IPS-11a (cell line): ENCODE data around the gene HAPLN1.

Experiments
- H3K4me3 ChIP-seq: one replicate; pipeline ENCODE4 v1.5.1; 2013; ENCODE audit warnings: low read depth, low read length, control low read depth

The HAPLN1 gene

DNA sequence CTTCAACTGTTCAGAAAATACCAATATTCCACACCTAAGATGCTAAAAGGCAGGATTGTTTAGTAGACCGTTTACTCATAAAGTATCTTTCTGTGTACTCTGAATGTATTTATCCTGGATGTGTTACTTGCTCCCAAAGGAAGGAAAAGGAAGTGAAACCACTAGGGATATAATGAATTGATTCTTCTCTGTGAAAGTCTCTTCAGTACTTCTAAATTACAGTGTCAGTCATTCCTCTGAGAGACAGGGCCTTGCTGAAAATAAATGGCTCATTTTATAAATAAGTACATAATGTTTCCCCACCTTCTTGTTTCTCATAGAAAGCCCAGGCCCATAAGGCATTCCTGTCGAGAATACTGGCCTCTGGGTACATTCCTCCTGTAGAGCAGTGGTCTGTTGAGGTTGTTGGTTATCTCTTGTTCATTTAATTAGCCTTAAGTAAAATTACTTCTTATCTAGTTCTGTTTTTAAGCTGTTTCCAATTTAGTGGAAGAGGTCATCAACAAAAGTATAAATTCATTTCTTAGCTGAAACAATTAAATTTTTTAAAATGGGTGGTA is 1.6 kb downstream of the HAPLN1 start:
- no peak overlapping the region for H3K4me3 ChIP-seq

DNA sequence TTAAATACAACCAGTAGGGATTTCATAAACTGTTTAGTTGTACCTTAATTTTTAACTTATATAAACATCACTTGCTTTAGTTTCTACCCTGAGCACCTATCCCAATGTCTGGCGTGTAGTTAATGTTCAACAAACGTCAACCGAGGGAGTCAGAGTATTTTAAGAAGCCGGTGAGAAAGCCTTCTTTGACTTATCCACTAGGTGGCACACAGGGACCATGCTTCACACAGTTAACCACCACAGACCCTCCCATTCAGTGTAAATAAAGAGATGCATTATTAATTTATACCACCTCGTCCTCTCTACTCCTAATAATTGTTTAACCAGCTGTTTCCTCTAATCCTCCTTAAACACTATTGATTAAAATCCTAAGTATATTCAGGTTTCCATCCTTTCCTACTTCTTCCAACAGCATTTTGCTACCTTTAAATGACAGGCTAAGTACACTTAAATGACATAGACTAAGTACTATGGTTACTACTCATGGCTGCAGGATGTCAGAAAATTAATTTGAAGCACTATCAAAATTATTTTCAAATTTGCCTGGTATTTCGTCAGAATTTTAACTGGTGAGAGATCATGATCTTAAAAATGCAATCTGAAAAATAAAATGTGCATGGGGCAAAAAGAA is 2.3 kb downstream of the HAPLN1 start:
- H3K4me3 ChIP-seq = no peak overlapping the region

- H3K4me3 ChIP-seq = no peak overlapping the region
These were observed 5.2 kb downstream of the HAPLN1 start for GRCh38 chr5:83715236-83716065.

GRCh38 chr5:83714810-83715209 is 5.8 kb downstream of the HAPLN1 start:
- H3K4me3 ChIP-seq = no peak overlapping the region

DNA sequence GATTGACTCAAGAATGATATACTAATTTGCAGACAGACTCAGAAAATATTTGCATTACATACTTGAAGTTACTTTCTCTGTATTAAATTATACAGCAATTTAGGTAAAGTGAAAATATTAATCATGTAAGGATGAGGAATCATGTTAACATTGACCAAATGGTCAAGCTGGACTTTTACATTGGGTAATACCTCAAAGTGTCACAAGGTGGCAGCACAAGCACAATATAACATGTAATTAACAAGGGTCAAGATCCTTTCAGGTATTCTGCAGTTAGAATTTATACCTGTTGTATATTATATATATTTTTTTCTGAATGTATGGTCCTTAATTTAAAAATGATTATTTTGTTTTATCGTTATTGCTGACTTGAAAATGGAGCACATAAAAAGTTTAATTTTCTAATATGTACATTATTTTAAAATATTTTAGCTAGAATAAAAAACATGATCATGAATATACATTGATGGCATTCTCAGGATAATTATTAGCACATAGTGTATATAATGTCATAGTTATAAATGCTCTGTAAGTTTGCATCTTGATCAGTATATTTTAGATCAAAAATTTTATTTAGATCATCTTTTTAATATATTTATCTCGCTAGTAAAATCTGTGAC is 8.6 kb downstream of the HAPLN1 start:
- no peak overlapping the region for H3K4me3 ChIP-seq

DNA sequence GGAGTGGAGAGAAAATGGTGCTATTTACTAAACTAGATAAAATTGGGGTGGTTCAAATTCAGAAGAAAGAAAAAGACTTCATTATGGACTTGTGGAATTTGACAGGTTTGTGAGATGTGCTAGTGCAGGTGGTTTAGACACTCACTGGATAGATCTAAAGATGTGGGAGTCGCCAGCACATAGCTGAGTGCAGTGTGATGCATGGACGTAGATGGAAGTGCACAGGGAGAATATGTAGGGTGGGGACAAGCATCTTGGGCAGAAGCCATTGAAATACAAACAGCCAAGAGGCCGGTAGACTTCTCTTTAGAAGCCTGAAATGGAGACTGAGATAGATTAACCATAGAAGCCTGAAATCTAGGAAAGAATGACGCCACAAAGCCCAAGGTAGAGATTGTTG is 10.7 kb downstream of the HAPLN1 start:
- no peak overlapping the region for H3K4me3 ChIP-seq

GRCh38 chr5:83708170-83708569 is 12.5 kb downstream of the HAPLN1 start:
- H3K4me3 ChIP-seq = no peak overlapping the region

DNA sequence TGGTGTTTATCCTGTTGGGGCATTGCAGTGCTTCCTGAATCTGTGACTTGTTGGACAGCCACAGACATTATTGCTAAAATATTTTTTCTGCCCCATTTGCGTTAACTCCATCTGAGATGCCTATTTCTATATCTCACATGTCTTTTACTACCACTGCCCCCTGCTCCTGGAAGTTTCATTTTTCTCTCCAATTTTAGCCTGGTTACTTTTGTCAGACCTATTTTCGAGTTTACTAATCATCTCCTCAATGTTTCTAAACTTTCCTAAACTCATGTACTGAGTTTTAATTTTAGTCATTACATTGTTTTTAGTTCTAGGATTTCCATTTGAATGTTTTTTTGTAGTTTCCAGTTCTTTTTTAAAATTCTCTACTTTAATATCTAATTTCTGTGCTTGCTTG is 17.6 kb downstream of the HAPLN1 start:
- no peak overlapping the region for H3K4me3 ChIP-seq

DNA sequence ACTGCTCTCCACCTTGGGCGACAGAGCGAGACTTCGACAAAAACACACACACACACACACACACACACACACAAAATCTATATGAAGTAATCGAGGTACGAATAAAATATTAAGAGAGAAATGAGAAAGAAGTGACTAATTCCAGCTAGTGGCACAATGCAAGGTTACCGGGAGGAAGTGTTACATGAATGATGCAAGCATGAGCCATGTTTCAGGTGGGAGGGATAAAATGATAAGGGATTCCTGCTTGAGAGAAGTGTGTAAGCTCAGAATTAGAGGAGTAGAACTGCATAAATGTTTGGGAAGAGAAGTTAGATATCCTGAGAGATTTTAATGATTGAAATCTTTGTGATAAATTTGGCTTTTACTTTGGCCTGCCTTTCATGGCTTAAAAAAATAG is 18.8 kb downstream of the HAPLN1 start:
- no peak overlapping the region for H3K4me3 ChIP-seq

DNA sequence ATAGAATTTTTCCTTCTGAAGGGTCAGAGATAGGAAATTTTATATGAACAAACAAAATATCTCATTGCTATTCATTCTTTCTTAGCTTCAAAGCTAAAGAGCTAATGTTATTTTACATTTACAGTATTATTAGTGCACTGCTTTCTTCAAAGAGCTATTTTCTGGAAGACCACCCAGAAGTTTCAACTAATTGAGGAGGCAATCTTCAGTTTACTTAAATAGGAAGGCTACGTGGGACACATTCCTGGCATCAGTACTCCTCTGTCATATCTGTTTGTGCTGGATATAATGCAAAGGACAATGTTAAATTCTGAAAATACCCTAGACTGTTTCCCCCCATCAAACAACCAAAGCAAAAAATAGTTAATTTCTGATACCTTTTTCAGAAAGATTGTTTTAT is 30.8 kb downstream of the HAPLN1 start:
- no peak overlapping the region for H3K4me3 ChIP-seq

DNA sequence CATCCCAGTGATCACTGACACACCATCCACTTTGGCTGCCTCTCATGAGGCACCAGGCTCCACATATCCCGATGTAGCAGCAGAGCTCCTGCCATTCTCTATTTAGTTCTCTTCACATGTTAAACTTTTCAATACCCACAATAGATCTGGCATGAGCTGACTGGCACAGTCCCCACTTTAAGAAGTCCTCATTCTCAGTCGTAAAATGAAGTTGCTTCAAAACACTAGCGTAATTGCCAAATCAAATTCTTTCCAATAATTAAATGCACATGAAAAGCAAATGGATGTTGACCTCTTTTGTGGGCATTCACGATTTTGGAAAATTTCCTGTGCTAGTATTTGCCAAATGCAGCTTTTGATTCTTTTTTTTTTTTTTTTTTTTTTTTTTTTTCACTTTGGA is 32.4 kb downstream of the HAPLN1 start:
- no peak overlapping the region for H3K4me3 ChIP-seq

GRCh38 chr5:83687124-83687619 is 33.5 kb downstream of the HAPLN1 start:
- no peak overlapping the region for H3K4me3 ChIP-seq

- no peak overlapping the region for H3K4me3 ChIP-seq
These were observed 34.4 kb downstream of the HAPLN1 start for GRCh38 chr5:83686251-83686650.

DNA sequence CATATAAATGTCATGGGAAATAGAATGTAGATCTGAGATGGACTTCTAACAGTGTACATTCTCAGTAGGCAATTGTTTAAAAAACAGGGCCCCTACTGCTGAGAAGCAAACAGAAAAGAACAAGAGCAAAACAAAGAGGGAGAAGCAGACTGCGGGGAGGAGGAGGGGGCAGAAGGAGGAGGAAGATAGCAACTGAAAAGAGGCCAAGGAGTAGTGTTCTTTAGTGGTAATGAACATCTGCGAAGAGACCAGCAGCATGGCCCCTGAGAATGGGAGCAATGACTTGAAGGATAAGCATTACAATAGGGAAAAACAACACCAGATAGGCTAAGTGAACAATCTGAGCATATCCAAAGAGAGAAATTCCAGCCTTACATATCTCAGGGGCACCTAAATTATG is 36.8 kb downstream of the HAPLN1 start:
- no peak overlapping the region for H3K4me3 ChIP-seq

DNA sequence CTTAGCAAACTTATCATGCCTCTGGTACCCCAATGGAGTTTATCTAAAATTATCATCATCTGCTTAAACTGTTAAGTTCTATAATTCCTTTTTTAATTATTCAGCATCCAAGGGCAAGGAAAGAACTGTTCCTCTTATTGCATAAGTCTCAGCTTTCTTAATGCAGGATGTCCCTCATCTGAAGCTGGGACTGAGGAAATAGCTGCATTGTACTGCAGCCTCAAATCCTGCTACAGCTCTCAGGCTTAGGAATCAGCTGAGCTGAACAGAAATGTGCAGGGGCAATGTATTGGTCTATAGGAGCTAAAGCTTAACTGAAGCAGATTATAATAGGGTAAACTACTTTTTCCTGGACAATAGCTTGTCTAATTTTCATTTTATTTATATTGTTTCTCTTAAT is 48.0 kb downstream of the HAPLN1 start:
- H3K4me3 ChIP-seq = no peak overlapping the region

DNA sequence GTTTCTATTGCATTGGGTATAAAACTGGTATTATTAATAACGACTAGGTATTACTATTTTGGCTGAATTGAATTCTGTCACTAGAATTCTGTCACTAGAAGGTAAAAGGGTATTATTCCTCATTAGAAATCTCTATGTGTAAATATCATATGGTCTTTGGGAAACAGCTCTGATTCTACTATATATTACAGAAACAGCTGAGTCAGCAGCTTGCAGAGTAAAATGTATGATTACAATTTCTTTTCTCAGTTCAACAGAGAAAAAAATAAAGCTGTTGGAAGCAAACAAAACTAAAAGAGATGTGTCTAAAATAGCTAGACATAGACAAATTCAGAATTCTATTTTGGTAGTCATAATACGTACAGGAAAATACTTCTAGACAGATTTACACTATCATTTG is 48.5 kb downstream of the HAPLN1 start:
- H3K4me3 ChIP-seq = no peak overlapping the region

DNA sequence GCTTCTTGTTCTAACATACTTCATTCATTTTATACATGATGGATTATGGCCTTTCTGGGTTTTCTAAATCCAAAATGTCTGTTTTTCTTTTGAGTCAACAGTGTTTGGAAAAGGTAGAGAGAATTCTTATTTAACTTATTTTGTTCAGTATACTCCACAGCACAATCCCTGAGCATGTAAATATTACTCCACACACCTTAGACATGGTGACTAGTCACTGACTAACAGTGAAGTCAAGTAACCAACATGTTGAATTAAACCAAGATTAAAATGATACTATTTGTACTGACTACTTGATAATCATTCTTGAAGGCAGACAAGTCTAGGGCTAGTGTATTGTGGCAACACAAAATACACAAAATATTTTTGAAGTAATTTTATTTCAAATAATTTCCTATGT is 55.0 kb downstream of the HAPLN1 start:
- H3K4me3 ChIP-seq = no peak overlapping the region

GRCh38 chr5:83662558-83662957 is 58.1 kb downstream of the HAPLN1 start:
- no peak overlapping the region for H3K4me3 ChIP-seq

DNA sequence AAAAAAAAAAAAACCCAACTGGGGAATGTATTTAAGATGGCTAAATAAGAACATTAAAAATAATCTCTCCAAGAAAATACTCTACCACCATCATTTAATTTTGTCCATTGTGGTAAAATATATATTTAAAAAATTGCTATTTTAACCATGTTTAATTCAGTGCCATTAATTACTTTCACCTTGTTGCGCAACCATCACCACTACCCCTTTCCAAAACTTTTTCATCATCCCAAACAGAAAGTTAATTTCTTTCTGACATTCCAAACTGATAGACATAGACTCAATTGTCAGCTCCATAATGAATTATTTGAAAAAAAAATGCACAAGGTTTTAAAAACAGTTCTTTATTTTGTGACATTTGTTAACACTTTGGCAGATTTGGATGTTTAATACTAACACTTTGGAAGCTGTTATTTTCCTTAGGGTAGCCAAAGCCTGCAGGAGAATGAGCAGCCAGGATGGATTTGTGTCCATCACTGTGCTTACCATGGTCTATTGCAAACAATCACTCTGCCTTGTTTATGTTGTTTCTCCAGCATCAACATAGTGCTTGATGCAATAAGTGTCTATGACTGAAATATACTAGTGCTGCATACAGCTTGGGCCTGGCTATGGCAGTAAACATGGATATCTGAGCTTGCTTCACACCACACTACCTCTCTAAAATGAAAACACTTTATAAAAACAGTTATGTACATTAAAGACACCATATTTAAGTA is 62.7 kb downstream of the HAPLN1 start:
- H3K4me3 ChIP-seq = no peak overlapping the region

- no peak overlapping the region for H3K4me3 ChIP-seq
These were observed 66.1 kb downstream of the HAPLN1 start for GRCh38 chr5:83654427-83654994.

DNA sequence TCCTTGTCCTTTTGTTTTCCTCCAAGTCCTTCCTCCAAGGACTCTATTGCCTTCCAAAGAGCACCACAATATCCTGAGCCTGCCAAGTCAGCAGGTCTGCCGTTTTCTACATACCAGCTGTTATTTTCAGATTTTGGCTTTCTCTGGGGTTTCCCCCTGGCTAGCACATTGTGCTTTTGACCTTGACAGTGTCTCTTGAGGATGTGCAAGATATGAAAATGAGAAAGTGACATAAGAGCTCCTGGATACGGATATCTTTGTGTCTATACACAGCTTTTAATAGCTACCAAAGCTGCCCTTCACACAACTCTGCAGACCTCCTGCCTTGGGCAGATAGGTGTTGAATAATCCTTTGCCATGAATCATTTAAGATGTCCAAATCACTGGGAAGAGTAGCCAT is 67.0 kb downstream of the HAPLN1 start:
- no peak overlapping the region for H3K4me3 ChIP-seq
